ENCODE data around the gene RAB40C. TPM values are rescaled to one million over a fixed set of nuclear protein-coding genes. Genes with fewer than 3 reads are reported as not detected.
A peak's percentile ranks its signal among the peaks of the same experiment; 100 is the strongest.

Gene RAB40C
- total and polyA plus RNA-seq, 10 of the 15 experiments (the other 5 are each of a cell fraction or from before 2014, with no cell fraction given) = 0.06 to 12.8 (median 4.6) TPM

DNA sequence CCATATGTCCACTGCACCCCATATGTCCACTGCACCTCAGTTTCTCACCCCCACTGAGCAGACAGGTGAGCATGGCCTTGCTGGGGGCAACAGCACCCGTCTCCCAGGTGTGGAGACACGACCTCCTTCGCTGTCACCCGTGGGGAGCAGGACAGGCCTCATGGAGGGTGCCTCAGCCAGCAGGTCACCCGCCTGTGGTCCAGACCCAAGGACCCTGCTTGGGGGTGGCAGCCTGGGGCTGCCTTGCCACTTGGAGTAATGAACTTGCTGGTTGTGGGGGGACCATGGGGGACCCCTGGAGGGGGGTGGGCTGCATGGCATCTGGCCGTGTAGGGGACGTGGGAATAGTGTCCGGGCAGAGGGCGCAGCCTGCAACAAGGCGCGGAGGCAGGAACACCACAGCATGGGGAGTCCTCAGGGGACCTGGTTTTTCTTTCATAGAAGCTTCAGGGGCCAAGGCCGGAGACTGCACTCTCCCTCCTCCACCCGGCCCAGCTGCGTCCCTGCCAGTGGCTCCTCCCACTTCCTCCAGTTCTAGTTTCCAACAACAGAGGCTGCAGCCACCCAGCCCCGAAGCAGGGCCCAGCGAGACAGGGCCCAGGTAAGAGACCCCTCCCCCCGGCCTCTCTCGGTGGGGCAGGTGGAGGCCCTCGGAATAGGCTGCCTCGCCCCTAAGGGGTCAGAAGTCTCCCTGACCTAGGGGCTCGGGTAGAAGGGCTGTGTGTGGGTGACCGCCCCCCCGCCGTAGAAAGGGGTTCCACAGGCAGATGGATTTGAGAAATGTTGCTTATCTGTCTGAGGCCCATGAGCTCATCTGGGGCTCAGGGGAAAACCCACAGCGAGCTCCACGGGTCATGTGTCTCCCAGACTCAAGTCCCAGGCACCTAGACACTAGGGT is 23.1 kb upstream of the RAB40C start, which contains the start of gene NHLRC4 (continued):
- TF ChIP-seq, protein P1, sequence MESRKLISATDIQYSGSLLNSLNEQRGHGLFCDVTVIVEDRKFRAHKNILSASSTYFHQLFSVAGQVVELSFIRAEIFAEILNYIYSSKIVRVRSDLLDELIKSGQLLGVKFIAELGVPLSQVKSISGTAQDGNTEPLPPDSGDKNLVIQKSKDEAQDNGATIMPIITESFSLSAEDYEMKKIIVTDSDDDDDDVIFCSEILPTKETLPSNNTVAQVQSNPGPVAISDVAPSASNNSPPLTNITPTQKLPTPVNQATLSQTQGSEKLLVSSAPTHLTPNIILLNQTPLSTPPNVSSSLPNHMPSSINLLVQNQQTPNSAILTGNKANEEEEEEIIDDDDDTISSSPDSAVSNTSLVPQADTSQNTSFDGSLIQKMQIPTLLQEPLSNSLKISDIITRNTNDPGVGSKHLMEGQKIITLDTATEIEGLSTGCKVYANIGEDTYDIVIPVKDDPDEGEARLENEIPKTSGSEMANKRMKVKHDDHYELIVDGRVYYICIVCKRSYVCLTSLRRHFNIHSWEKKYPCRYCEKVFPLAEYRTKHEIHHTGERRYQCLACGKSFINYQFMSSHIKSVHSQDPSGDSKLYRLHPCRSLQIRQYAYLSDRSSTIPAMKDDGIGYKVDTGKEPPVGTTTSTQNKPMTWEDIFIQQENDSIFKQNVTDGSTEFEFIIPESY (IDR thresholded peaks at IDR 0.05) = no peak
- TF ChIP-seq SIN3A (IDR thresholded peaks at IDR 0.05; ENCODE audit: low read depth, low read length) = no peak
- no peak for TF ChIP-seq YBX1 (IDR thresholded peaks at IDR 0.05)
- no peak for TF ChIP-seq BACH1 (IDR thresholded peaks at IDR 0.05; ENCODE audit: borderline replicate concordance)
- TF ChIP-seq, protein P2, sequence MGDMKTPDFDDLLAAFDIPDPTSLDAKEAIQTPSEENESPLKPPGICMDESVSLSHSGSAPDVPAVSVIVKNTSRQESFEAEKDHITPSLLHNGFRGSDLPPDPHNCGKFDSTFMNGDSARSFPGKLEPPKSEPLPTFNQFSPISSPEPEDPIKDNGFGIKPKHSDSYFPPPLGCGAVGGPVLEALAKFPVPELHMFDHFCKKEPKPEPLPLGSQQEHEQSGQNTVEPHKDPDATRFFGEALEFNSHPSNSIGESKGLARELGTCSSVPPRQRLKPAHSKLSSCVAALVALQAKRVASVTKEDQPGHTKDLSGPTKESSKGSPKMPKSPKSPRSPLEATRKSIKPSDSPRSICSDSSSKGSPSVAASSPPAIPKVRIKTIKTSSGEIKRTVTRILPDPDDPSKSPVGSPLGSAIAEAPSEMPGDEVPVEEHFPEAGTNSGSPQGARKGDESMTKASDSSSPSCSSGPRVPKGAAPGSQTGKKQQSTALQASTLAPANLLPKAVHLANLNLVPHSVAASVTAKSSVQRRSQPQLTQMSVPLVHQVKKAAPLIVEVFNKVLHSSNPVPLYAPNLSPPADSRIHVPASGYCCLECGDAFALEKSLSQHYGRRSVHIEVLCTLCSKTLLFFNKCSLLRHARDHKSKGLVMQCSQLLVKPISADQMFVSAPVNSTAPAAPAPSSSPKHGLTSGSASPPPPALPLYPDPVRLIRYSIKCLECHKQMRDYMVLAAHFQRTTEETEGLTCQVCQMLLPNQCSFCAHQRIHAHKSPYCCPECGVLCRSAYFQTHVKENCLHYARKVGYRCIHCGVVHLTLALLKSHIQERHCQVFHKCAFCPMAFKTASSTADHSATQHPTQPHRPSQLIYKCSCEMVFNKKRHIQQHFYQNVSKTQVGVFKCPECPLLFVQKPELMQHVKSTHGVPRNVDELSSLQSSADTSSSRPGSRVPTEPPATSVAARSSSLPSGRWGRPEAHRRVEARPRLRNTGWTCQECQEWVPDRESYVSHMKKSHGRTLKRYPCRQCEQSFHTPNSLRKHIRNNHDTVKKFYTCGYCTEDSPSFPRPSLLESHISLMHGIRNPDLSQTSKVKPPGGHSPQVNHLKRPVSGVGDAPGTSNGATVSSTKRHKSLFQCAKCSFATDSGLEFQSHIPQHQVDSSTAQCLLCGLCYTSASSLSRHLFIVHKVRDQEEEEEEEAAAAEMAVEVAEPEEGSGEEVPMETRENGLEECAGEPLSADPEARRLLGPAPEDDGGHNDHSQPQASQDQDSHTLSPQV (IDR thresholded peaks at IDR 0.05) = no peak
- no peak for TF ChIP-seq CBX3 (IDR thresholded peaks at IDR 0.05; ENCODE audit: borderline replicate concordance, low read depth)
- TF ChIP-seq NFXL1 (IDR thresholded peaks at IDR 0.05; ENCODE audit: borderline replicate concordance) = peak; percentile 95
- TF ChIP-seq KAT2A (conservative IDR thresholded peaks at IDR 0.05; ENCODE audit: control insufficient read depth, low read depth, low read length) = no peak
- no peak for TF ChIP-seq SMAD1 (IDR thresholded peaks at IDR 0.05; ENCODE audit: low read depth, partially characterized antibody)
